Activated CD4-positive, alpha-beta T cell treated with anti-CD3 and anti-CD28 coated beads, Interleukin-10, Interleukin-2, amounts not matched to agents 100 ng/mL and 50 ng/mL, durations not matched to agents 16 hours and 8 hours (primary cell): ENCODE measurements around the gene TBCCD1.

Experiments
- DNase-seq: peaks from one replicate; pipeline ENCODE4 v3.0.0-alpha.2; 2020

Gene TBCCD1

GRCh38 chr3:186567072-186567921 lies at the start of gene TBCCD1:
Gene TBCCD1 (minus strand): TSS chr3:186567339. CDS start chr3:186564329, 3,010 bp downstream.
- peak; percentile 95 for DNase-seq

- no peak for DNase-seq
Measured at GRCh38 chr3:186616299-186616617, 49.1 kb upstream of the TBCCD1 start.

GRCh38 chr3:186614597-186615483 lies 47.7 kb upstream of the TBCCD1 start:
- DNase-seq = peak; percentile 83

- no peak for DNase-seq
Measured at GRCh38 chr3:186614266-186614596, 47.1 kb upstream of the TBCCD1 start.

GRCh38 chr3:186613637-186614265 lies 46.6 kb upstream of the TBCCD1 start:
- no peak for DNase-seq

GRCh38 chr3:186612721-186613636 lies 45.8 kb upstream of the TBCCD1 start, which contains the start of gene AHSG:
Gene AHSG (plus strand): TSS chr3:186613060. CDS start chr3:186613142, 82 bp downstream.
- DNase-seq = no peak

GRCh38 chr3:186612065-186612464 lies 44.9 kb upstream of the TBCCD1 start:
- DNase-seq = no peak

GRCh38 chr3:186609247-186609868 lies 42.2 kb upstream of the TBCCD1 start:
- peak; percentile 23 for DNase-seq

GRCh38 chr3:186608624-186609215 lies 41.6 kb upstream of the TBCCD1 start:
- DNase-seq = no peak

GRCh38 chr3:186605561-186606545 lies 38.7 kb upstream of the TBCCD1 start:
- DNase-seq = no peak

- DNase-seq = no peak
Measured at GRCh38 chr3:186605078-186605477, 37.9 kb upstream of the TBCCD1 start.

GRCh38 chr3:186603159-186603558 lies 36.0 kb upstream of the TBCCD1 start:
- no peak for DNase-seq

GRCh38 chr3:186600896-186601295 lies 33.8 kb upstream of the TBCCD1 start:
- DNase-seq = no peak

GRCh38 chr3:186599785-186600166 lies 32.6 kb upstream of the TBCCD1 start:
- no peak for DNase-seq

- DNase-seq = no peak
Measured at GRCh38 chr3:186599142-186599784, 32.1 kb upstream of the TBCCD1 start.

GRCh38 chr3:186598794-186599141 lies 31.6 kb upstream of the TBCCD1 start:
- no peak for DNase-seq

GRCh38 chr3:186598108-186598784 lies 31.1 kb upstream of the TBCCD1 start:
- DNase-seq = no peak

- DNase-seq = no peak
Measured at GRCh38 chr3:186596568-186597287, 29.6 kb upstream of the TBCCD1 start.
